GM19193 (cell line): ENCODE measurements around the gene NATD1.

Source experiments
- POLR2A ChIP-seq: IDR thresholded peaks from 4 replicates; pipeline ENCODE4 v1.6.1; 2011; ENCODE audit not compliant: insufficient read depth, insufficient read length; ENCODE audit errors: extremely low read depth

The NATD1 gene

DNA sequence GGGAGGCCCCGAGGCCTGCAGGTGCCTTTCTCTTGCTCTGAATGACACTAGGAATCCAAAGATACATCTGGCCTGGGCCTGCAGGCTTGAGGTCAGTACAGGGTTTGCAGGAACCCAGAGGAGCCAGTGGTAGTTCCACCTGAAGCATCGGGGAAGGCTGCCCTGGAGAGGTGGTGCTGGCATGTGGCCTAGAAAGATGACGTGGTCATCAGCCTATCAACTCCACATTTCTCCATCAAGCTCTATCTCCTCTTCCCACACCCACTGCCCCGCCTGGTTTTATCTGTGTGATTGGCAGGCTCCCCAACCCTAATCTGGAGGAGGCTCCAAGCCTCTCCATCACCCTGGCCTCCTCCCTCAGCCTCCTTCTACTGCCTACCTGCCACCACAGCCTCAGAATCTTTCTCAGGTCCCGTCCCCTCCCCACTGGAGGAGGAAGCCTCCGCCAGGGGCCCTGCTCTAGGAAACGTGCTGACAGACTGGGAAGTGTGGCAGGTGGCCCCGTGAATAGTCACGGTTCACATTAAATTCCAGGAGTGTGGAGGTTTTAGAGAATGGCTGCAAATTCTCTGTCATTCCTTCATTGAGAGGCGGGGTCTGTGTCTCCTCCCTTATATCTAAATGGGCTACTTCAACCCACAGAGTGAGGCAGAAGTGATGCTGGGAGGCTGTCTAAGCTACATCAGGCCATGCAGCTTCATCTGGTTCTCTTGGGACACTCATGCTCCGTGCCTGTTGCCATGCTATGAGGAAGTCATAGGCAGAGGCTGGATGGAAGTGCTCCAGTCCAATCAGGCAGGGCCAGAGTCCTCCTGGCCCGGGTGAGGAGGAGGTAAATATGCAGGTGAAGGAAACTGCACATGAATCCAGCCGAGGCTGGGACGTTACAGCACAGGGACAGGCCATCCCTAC is 19.9 kb upstream of the NATD1 start:
- no peak for TF ChIP-seq POLR2A

DNA sequence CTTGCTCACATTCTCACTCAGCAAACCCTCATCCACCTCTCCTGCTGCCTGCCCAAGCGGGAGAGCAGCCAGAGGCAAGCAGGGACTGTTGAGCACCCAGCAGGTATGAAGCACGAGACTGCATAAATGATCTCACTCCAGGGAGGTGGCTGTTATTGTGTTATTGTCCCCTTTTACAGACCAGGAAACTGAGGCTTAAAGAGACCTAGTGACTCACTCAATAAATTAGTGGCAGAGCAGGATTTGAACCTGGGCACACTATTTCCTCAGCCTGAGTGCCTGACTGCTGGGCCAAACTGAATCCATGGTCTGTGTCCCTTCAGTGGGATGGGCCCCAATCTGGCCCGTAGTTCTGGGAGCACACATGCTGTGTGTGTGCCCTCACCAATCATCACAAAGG is 19.0 kb upstream of the NATD1 start:
- TF ChIP-seq POLR2A: no peak

DNA sequence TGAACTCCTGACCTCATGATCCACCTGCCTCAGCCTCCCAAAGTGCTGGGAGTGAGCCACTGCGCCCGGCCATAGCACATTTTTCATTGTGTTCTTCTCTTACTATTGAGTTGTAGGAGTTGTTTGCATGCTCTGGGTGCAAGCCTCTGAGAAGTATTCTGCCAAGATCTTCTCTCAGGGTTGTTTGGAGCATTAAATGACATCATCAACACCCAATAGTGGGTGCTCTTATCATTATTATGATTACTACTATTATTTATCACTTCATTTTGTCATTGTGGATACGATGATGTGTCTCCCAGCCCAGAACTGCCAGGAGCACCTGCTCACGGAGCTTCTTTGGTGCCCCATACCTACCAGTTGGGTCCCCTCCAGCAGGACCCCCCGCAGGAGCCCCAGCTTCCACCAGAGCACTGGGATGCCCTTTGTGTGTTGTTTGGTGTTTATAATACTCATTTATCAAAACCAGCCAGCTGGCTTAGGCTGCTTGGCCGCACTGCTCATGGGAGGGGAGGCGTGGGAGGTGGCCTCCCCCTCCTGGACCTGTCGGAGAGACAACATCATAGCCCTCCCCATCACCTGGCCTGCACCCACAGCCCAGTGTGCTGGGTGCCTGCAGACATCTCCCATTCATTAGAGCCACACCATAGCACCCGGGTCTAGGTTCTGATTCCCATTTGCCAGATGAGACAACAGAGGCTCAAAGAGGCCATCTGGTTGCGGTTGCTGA is 18.4 kb upstream of the NATD1 start:
- TF ChIP-seq POLR2A: no peak

DNA sequence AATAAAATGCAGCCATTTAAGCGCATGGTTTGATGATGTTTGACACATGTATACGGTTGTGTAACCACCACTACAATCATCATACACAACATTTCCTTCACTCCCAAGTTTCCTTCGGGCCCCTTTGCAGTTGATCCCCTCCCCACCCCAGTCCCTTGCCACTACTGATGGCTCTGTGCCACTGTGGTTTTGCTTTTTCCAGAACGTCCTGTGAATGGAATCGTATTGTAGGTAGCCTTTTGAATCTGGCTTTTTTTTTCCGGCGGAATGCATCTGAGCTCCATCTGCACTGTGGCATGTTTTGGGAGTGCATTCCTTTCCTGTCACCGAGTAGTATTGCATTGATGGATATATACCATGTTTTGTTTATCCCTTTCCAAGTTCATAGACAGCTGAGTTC is 16.2 kb upstream of the NATD1 start:
- no peak for TF ChIP-seq POLR2A

DNA sequence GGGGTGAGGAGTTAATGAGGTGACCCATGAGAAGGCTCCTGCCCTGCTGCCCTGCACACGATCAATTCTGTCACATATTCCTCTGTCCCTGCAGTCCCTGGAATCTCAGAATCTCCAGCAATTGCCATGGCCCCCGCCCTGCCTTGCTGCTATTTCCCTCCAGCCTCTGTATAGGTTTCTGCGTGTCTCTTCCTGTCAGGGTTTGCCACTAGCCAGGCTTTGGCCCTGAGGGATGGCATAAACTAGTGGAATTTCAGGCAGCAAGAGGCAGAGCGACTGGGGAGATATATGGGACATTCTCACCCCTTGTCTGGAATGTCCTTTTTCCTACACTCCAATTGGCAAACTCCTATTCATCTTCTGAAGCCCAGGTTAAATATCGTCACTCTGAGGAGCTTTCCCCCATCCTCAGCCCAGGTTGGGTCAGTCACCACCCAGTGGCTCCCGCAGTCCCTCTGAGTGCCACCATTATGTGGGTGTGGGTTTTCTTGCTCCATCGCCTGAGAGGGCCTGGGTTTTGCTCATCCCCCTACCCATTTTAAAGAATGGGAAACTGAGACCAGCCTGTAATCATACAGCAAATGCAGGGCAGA is 15.5 kb upstream of the NATD1 start:
- no peak for TF ChIP-seq POLR2A

DNA sequence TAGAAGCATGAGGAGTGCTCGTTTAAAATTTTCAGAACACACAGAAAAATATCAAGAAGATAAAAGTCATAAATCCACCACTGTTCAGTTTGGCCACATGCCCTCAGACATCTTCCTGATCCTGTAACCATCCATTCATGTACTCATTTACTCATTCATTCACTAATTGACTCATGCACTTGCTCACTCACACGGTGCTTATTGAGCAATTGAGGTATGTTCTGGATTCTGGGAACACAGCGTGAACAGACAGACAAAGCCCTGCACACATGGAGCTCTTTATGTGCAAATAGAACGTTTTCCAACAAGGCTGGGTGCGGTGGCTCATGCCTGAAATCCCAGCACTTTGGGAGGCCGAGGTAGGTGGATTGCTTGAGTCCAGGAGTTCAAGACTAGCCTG is 10.2 kb upstream of the NATD1 start:
- TF ChIP-seq POLR2A: no peak

DNA sequence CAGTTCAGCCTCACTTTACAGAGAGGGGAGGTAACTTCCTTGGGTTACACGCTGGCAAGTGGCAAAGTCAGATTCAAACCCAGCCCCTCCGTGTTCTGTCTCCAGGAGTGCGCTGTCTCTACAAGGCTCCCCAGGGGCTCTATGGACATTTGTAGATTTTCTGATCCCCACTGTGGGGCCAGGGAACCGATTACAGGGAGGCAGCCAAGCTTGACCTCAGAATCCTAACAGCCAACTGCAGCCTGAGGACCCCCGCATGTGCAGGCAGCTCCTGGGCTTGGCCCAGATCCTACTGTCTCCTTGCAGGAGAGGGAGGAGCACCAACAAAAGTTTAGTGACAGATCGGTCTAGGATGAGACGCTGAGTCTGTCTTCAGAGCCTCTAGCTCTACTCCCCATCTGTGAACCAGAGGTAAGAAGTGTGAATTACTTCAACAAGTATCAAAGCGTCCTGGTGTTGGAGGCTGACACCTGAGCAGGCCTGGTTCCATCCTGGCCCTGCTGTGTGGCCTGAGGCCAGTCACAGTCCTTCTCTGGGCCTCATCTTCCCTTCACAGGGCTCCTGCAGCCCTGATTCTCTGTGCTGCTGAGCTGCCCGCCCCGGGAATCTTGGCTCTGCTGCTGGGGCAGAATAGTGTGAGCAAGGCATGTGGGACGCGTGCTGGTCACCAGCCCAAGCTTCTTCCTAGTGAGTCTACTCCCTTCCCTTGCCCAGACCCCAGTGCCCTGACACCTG is 9.2 kb upstream of the NATD1 start:
- no peak for TF ChIP-seq POLR2A

DNA sequence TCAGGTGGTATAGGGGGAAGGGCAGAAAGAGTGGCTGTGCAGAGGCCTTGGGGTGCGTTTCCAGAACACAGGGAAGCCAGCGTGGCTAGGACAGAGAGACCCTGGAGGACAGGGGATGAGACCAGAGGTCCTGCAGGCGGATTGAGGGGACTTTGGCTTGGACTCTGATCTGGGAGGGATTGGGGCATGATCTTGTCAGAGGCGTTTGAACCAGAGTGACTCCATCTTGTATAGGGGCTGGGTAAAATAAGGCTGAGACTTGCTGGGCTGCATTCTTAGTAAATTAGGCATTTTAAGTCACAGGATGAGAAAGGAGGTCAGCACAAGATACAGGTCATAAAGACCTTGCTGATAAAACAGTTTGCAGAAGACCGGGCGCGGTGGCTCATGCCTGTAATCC is 5.4 kb upstream of the NATD1 start:
- no peak for TF ChIP-seq POLR2A

DNA sequence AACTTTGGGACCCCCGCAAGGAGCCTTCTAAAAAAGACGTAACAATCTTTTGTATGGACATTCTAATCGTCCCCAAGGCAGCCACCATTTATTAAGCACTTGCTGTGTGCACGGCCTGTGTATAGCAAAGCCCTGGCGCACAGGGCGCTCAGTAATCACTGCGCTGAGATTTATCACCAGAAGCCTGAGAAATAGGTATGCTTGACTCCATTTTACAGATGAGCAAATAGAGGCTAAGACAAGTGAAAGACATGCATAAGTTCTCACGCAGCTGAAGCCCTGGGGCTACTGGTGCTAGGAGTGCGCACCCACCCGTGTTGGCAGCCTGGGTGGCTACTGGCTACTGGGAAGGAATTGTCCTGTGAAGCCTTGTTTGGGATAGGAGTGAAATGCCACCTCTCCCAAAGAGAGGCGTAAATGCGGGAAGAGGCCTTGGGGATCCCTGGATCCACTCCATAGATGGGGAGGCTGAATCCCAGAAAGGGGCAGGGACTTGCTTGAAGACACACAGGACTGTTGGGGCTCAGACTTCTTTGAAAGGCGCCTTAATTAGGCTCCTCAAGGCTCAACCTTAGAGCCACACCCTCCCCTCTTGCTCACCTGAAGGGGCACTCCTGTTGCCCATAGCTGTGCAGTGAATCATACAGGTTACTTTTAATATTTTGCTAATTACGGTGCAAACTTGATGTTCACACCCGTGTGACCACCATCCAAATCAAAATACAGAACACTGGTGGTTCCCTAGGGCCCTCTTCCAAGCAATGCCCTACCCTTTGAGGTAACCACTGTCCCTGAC is 634 bp upstream of the NATD1 start:
- TF ChIP-seq POLR2A: no peak

DNA sequence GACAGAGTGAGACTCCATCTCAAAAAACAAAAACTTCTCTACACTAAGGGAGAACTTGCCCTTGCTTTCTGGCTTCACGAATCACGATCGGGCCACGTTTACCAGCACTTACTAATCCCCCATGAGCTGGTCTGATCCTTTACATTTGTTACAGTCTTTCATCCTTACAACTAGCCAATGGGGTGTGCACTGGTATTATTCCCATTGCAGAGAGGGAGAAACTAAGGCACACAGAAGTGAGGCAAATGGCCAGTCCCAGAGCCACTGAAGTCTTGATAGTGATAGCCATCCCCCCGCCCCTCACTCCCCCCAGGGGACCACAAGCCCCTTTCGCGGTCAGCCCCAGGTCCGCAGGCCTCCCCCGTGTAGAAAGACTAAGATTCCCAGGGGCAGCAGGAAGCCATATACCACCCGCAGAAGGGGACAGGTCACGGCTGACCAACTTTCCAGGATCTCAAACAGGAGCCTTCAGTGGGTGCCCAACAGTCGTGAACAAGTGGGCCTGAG is 868 bp downstream of the NATD1 start:
- TF ChIP-seq POLR2A: no peak

DNA sequence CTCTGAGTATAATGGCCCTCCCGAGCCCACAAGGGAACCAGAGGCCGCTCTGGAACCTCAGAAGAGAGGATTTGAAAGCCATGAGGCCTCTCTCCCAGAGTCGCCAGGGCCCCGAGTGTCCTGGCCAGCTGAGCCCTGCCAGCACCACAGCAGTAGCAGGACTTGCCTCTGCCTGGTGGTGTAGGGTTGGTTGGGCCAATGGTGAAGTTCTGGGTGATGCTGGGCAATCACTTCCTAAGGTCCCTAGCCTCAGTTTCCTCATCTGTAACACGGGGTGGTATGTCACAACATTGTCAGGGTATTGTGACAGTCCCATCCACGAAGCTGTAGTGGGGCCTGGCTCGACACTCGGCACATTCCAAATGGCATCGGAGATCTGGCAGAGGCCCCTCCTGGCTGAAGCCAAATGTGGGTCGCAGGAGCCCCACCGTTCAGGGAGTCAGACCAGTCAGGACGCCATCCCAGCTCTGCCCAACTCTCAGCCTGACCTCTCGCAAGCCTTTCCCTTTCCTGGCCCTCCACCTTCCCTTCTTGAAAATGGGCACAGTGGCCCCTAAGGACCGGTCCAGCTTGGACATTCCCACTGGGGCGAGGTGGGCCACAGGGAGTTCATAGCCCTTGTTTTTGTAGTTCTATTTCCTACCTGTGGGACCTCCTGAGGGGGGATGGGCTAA is 1.7 kb downstream of the NATD1 start:
- no peak for TF ChIP-seq POLR2A

DNA sequence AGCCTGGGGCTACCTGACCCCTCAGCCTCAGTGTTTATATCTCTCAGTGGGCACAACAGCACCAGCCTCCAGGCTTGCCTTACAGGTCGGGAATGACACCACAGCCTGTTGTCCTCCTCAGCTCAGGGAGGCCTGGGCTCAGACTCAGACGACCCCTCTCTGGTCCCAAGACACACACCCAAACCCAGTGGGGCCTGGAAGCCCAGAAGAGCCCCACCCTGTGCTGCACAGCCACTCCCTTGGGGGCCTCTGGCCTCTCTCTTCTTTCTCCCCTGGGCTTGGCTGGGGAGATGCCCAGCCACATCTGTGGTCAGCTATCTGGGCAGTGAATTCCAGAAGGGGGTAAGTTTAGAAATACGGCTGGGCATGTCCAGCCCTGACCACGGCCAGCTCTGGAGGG is 2.4 kb downstream of the NATD1 start:
- TF ChIP-seq POLR2A: no peak

DNA sequence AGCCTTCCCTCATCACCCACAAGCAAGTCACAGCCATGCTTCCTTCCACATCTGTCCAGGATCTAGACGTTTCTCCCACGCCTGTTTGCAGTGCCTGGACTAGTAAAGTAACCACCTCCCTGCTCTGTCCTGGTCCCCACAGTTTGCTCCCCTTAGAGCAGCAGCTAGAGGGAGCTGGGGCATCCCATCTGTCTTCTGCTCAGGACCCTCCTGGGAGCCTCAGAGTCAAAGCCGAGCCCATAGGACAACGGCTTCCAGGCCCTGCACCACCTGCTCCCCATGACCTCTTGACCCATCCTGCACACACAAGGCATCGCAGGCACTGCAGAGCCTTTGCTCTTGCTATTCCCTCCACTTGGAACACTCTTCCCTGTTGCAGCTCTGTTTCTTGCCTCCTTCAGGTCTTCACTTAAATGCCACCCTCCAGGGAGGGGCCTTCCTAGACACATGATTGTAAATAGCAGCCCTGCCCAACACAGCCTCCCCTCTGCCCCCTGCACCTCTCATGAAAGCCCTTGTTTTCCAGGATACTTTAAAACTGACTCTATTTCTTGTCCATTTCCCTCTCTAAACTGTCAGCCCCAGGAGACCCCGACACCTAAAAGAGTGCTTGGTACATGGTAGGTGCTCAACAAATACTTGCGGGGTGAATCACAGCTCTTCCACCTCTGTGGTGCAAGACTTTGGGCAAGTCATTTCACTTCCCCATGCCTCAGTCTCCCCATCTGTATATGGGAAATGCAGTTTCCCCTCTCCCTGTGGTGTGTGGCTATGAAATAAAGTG is 3.1 kb downstream of the NATD1 start:
- TF ChIP-seq POLR2A: no peak
